CD4-positive, alpha-beta T cell treated with Interleukin-17A for 4 hours (primary cell): Measurements from ENCODE around the gene SRR.

Source experiments
- DNase-seq: peaks from one replicate; pipeline ENCODE4 v3.0.0-alpha.2; 2020; ENCODE audit warnings: mixed read lengths

Gene SRR

GRCh38 chr17:2373179-2373578 lies 69.4 kb downstream of the SRR start:
- DNase-seq = no peak
